ENCODE data around the gene TMEM63B. TPM values are rescaled to one million over a fixed set of nuclear protein-coding genes. Genes with fewer than 3 reads are reported as not detected.

TMEM63B gene
- total and polyA plus RNA-seq, 9 of the 15 experiments (the other 6 are each of a cell fraction or from before 2014, with no cell fraction given): 0.14 to 39.4 (median 14.4) TPM

GRCh38 chr6:44172731-44173500, 45.6 kb downstream of the TMEM63B start (continued):
- peak; percentile 38 for TF ChIP-seq CTCFL (IDR thresholded peaks at IDR 0.05; ENCODE audit: borderline replicate concordance, insufficient read depth, low read depth, low read length, poor library complexity, severe bottlenecking)
- no peak for TF ChIP-seq SMARCC2 (IDR thresholded peaks at IDR 0.05; ENCODE audit: low read depth)
- no peak for TF ChIP-seq NCOA4 (IDR thresholded peaks at IDR 0.05; ENCODE audit: partially characterized antibody)
- TF ChIP-seq ZNF592 (IDR thresholded peaks at IDR 0.05): no peak
- TF ChIP-seq ETV6 (IDR thresholded peaks at IDR 0.05; ENCODE audit: borderline replicate concordance in 1 of 2, low read depth in 2 of 2, low read length in 1 of 2): no peak
- TF ChIP-seq ETV6 (CRISPR knock-in tag; IDR thresholded peaks at IDR 0.05; ENCODE audit: borderline replicate concordance): no peak
- TF ChIP-seq MYNN (IDR thresholded peaks at IDR 0.05): no peak
- TF ChIP-seq MYNN (CRISPR knock-in tag; IDR thresholded peaks at IDR 0.05): no peak
- no peak for TF ChIP-seq KHSRP (IDR thresholded peaks at IDR 0.05)
- no peak for TF ChIP-seq MTF1 (CRISPR knock-in tag; IDR thresholded peaks at IDR 0.05; ENCODE audit: borderline replicate concordance)
- no peak for TF ChIP-seq ARID4B (CRISPR knock-in tag; IDR thresholded peaks at IDR 0.05)
- TF ChIP-seq DNMT1 (IDR thresholded peaks at IDR 0.05): no peak
- TF ChIP-seq CCNT2 (IDR thresholded peaks at IDR 0.05; ENCODE audit: borderline replicate concordance, extremely low read depth, insufficient read length, low read depth, low read length): no peak
- TF ChIP-seq TAL1 (IDR thresholded peaks at IDR 0.05): no peak
- no peak for TF ChIP-seq SLC30A9 (CRISPR knock-in tag; IDR thresholded peaks at IDR 0.05)
